ENCODE data around the gene ZMYM2.

Gene ZMYM2

GRCh38 chr13:20125783-20126165 is 167.2 kb downstream of the ZMYM2 start:
- H2AFZ ChIP-seq (ENCODE audit: low read length): no peak overlapping the region
- DNase-seq: no peak

GRCh38 chr13:20126541-20127261 is 168.2 kb downstream of the ZMYM2 start:
- H3K4me2 ChIP-seq (ENCODE audit: low read depth, low read length): no peak overlapping the region
- TF ChIP-seq CTCF (IDR thresholded peaks at IDR 0.05; ENCODE audit: low read length): no peak
- no peak for TF ChIP-seq EZH2 (optimal IDR thresholded peaks at IDR 0.05; ENCODE audit: low read depth, low read length)
- no peak for TF ChIP-seq EZH2phosphoT487 (IDR thresholded peaks at IDR 0.05; ENCODE audit: low read length)

More at GRCh38 chr13:20125783-20126165, 167.2 kb downstream of the ZMYM2 start:
- Histone ChIP-seq H3K9ac (ENCODE audit: low read length) (no peak overlapping the region), H3K27ac (ENCODE audit: low read length) (no peak overlapping the region), H3K9me2 (replicated peaks; ENCODE audit: insufficient read depth, low read length) (no peaks in the 10 kb centered on the region), H3K4me1 (ENCODE audit: low read length) (0 out of 2 replicates have a peak, but pooled peaks cover 4% of the 10 kb centered on the region), H3K27me3 (replicated peaks; ENCODE audit: insufficient read depth, low read length) (no peaks in the 10 kb centered on the region), H3K36me3 (replicated peaks; ENCODE audit: insufficient read depth, low read length) (no peaks in the 10 kb centered on the region), H3F3A (ENCODE audit: insufficient read depth, low read length) (no peaks in the 10 kb centered on the region), H3K79me2 (ENCODE audit: low read length) (no peaks in the 10 kb centered on the region), H3K9me3 (replicated peaks; ENCODE audit: insufficient read depth, low read length) (no peaks in the 10 kb centered on the region), H3K4me2 (ENCODE audit: low read depth, low read length) (no peak overlapping the region), H3K4me3 (ENCODE audit: low read length) (no peak overlapping the region), H4K20me1 (ENCODE audit: insufficient read depth, low read length) (no peaks in the 10 kb centered on the region)
- TF ChIP-seq CTCF (IDR thresholded peaks at IDR 0.05; ENCODE audit: low read length): no peak
- TF ChIP-seq EZH2 (optimal IDR thresholded peaks at IDR 0.05; ENCODE audit: low read depth, low read length): no peak
- no peak for TF ChIP-seq EZH2phosphoT487 (IDR thresholded peaks at IDR 0.05; ENCODE audit: low read length)

GRCh38 chr13:20127262-20127561 is 168.7 kb downstream of the ZMYM2 start:
- Histone ChIP-seq H3K9ac (ENCODE audit: low read length) (peak overlapping the region; percentile 71; the same call in 1 of the 2 replicates), H3K27ac (ENCODE audit: low read length) (peak overlapping the region; percentile 52; the same call in 1 of the 2 replicates)

More at GRCh38 chr13:20126541-20127261, 168.2 kb downstream of the ZMYM2 start:
- no peak overlapping the region for H3K9ac ChIP-seq (ENCODE audit: low read length)
- H2AFZ ChIP-seq (ENCODE audit: low read length): no peak overlapping the region
- H3K27ac ChIP-seq (ENCODE audit: low read length): no peak overlapping the region
- H3K9me2 ChIP-seq (replicated peaks; ENCODE audit: insufficient read depth, low read length): no peaks in the 10 kb centered on the region
- no peaks in the 10 kb centered on the region for H4K20me1 ChIP-seq (ENCODE audit: insufficient read depth, low read length)
- H3K4me3 ChIP-seq (ENCODE audit: low read length): no peak overlapping the region
- H3F3A ChIP-seq (ENCODE audit: insufficient read depth, low read length): no peaks in the 10 kb centered on the region
- H3K9me3 ChIP-seq (replicated peaks; ENCODE audit: insufficient read depth, low read length): no peaks in the 10 kb centered on the region
- H3K27me3 ChIP-seq (replicated peaks; ENCODE audit: insufficient read depth, low read length): no peaks in the 10 kb centered on the region
- H3K4me1 ChIP-seq (ENCODE audit: low read length): no peaks in the 10 kb centered on the region
- no peak for DNase-seq
- H3K36me3 ChIP-seq (replicated peaks; ENCODE audit: insufficient read depth, low read length): no peaks in the 10 kb centered on the region
- H3K79me2 ChIP-seq (ENCODE audit: low read length): no peaks in the 10 kb centered on the region

More at GRCh38 chr13:20127262-20127561, 168.7 kb downstream of the ZMYM2 start:
- Histone ChIP-seq H3K4me1 (ENCODE audit: low read length) (no peaks in the 10 kb centered on the region), H3K4me2 (ENCODE audit: low read depth, low read length) (peak overlapping the region; percentile 86; the same call in 1 of the 2 replicates), H3F3A (ENCODE audit: insufficient read depth, low read length) (no peaks in the 10 kb centered on the region), H3K36me3 (replicated peaks; ENCODE audit: insufficient read depth, low read length) (no peaks in the 10 kb centered on the region), H3K27me3 (replicated peaks; ENCODE audit: insufficient read depth, low read length) (no peaks in the 10 kb centered on the region), H3K79me2 (ENCODE audit: low read length) (no peaks in the 10 kb centered on the region), H4K20me1 (ENCODE audit: insufficient read depth, low read length) (no peaks in the 10 kb centered on the region), H3K4me3 (ENCODE audit: low read length) (peak overlapping the region; percentile 65), H2AFZ (ENCODE audit: low read length) (peak overlapping the region; percentile 86), H3K9me3 (replicated peaks; ENCODE audit: insufficient read depth, low read length) (no peaks in the 10 kb centered on the region), H3K9me2 (replicated peaks; ENCODE audit: insufficient read depth, low read length) (no peaks in the 10 kb centered on the region)
- peak; percentile 14 for DNase-seq
- TF ChIP-seq EZH2 (optimal IDR thresholded peaks at IDR 0.05; ENCODE audit: low read depth, low read length): no peak
- TF ChIP-seq CTCF (IDR thresholded peaks at IDR 0.05; ENCODE audit: low read length): no peak
